Measurements from ENCODE around the gene SYT12.

GRCh38 chr11:67090717-67091116 is 67.8 kb downstream of the SYT12 start:
- no peak for TF ChIP-seq CTCF (IDR thresholded peaks at IDR 0.05 in 8 of 11, conservative IDR thresholded peaks at IDR 0.05 in 3 of 11)
- TF ChIP-seq POLR2A (IDR thresholded peaks at IDR 0.05): no peak
- no peak for TF ChIP-seq POLR2AphosphoS5 (IDR thresholded peaks at IDR 0.05)
